Measurements from ENCODE around the gene CTCF.
A peak's percentile ranks its signal among the peaks of the same experiment; 100 is the strongest.

Gene CTCF

GRCh38 chr16:67535201-67535600 is 27.1 kb upstream of the CTCF start:
- DNase-seq (ENCODE audit: low read depth) = no peak
- TF ChIP-seq, protein P1, sequence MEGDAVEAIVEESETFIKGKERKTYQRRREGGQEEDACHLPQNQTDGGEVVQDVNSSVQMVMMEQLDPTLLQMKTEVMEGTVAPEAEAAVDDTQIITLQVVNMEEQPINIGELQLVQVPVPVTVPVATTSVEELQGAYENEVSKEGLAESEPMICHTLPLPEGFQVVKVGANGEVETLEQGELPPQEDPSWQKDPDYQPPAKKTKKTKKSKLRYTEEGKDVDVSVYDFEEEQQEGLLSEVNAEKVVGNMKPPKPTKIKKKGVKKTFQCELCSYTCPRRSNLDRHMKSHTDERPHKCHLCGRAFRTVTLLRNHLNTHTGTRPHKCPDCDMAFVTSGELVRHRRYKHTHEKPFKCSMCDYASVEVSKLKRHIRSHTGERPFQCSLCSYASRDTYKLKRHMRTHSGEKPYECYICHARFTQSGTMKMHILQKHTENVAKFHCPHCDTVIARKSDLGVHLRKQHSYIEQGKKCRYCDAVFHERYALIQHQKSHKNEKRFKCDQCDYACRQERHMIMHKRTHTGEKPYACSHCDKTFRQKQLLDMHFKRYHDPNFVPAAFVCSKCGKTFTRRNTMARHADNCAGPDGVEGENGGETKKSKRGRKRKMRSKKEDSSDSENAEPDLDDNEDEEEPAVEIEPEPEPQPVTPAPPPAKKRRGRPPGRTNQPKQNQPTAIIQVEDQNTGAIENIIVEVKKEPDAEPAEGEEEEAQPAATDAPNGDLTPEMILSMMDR (conservative IDR thresholded peaks at IDR 0.05; ENCODE audit: control insufficient read depth, insufficient read depth, low read depth, low read length) = no peak
- H3K4me3 ChIP-seq (ENCODE audit: control insufficient read depth, low read depth, low read length) = no peak overlapping the region

- peak overlapping the region; percentile 62 for H3K4me3 ChIP-seq (ENCODE audit: control insufficient read depth, low read depth, low read length)
- peak; percentile 30 for DNase-seq (ENCODE audit: low read depth)
- TF ChIP-seq, protein P1 (conservative IDR thresholded peaks at IDR 0.05; ENCODE audit: control insufficient read depth, insufficient read depth, low read depth, low read length) = no peak
Measured at GRCh38 chr16:67537270-67537635, 25.1 kb upstream of the CTCF start.

- DNase-seq (ENCODE audit: low read depth) = no peak
- TF ChIP-seq, protein P1 (conservative IDR thresholded peaks at IDR 0.05; ENCODE audit: control insufficient read depth, insufficient read depth, low read depth, low read length) = no peak
- peak overlapping the region; percentile 62 for H3K4me3 ChIP-seq (ENCODE audit: control insufficient read depth, low read depth, low read length)
Measured at GRCh38 chr16:67537636-67538591, 24.4 kb upstream of the CTCF start.

DNA sequence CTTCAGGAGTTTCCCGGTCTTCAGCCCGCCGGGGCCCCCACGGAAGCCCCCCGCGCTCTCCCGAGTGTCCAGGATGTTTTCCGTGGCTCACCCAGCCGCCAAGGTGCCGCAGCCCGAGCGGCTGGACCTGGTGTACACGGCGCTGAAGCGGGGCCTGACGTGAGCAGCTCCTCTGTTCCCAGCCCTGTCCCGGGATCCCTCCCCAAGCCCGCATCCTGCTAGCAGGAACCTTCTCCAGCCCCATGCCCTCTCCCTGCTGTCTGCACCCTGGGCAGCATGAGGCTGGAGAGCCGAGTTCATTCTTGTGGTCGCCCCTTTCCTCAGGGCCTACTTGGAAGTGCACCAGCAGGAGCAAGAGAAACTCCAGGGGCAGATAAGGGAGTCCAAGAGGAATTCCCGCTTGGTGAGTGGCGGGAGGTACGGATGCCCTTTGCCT is 23.6 kb upstream of the CTCF start:
- no peak for DNase-seq (ENCODE audit: low read depth)
- H3K4me3 ChIP-seq (ENCODE audit: control insufficient read depth, low read depth, low read length) = peak overlapping the region; percentile 62
- TF ChIP-seq, protein P1 (conservative IDR thresholded peaks at IDR 0.05; ENCODE audit: control insufficient read depth, insufficient read depth, low read depth, low read length) = no peak

- DNase-seq (ENCODE audit: low read depth) = no peak
- H3K4me3 ChIP-seq (ENCODE audit: control insufficient read depth, low read depth, low read length) = no peak overlapping the region
- TF ChIP-seq, protein P1 (conservative IDR thresholded peaks at IDR 0.05; ENCODE audit: control insufficient read depth, insufficient read depth, low read depth, low read length) = no peak
Measured at GRCh38 chr16:67539271-67539670, 23.1 kb upstream of the CTCF start.

GRCh38 chr16:67539691-67540635 is 22.4 kb upstream of the CTCF start:
- TF ChIP-seq, protein P1 (conservative IDR thresholded peaks at IDR 0.05; ENCODE audit: control insufficient read depth, insufficient read depth, low read depth, low read length) = no peak
- no peak for DNase-seq (ENCODE audit: low read depth)
- no peak overlapping the region for H3K4me3 ChIP-seq (ENCODE audit: control insufficient read depth, low read depth, low read length)

All from fibroblast of mammary gland (primary cell).